NB4 (cell line): Measurements from ENCODE around the gene AGAP1.

Experiments
- DNase-seq: peaks from one replicate; pipeline ENCODE4 v3.0.0; 2010; ENCODE audit warnings: low read depth
- H3K4me3 ChIP-seq: one replicate; pipeline ENCODE4 v1.5.1; 2011; ENCODE audit warnings: mild to moderate bottlenecking, low read depth, low read length, moderate library complexity
- CTCF ChIP-seq: IDR thresholded peaks from one replicate; pipeline ENCODE4 v1.5.1; 2012; ENCODE audit warnings: low read depth, low read length
- MAX ChIP-seq: IDR thresholded peaks from 2 replicates; pipeline ENCODE4 v1.6.1; 2011; ENCODE audit warnings: low read depth, low read length
- MYC ChIP-seq: IDR thresholded peaks from 2 replicates; pipeline ENCODE4 v1.6.1; 2011; ENCODE audit warnings: low read depth, low read length
- POLR2A ChIP-seq: IDR thresholded peaks from 2 replicates; pipeline ENCODE4 v1.6.1; 2011; ENCODE audit warnings: mild to moderate bottlenecking; ENCODE audit not compliant: insufficient read length; ENCODE audit errors: extremely low read depth

The AGAP1 gene

GRCh38 chr2:235744161-235744560 is 250.3 kb downstream of the AGAP1 start:
- TF ChIP-seq MYC (no peak), POLR2A (no peak), CTCF (no peak)
- DNase-seq = no peak
- H3K4me3 ChIP-seq = no peak overlapping the region

GRCh38 chr2:235745597-235745996 is 251.8 kb downstream of the AGAP1 start:
- DNase-seq = no peak
- TF ChIP-seq MAX = no peak
- no peak for TF ChIP-seq POLR2A
- no peak for TF ChIP-seq MYC
- TF ChIP-seq CTCF = no peak
- H3K4me3 ChIP-seq = no peak overlapping the region

- peak; percentile 78 for DNase-seq
- TF ChIP-seq MYC (no peak), CTCF (peak; percentile 89), MAX (no peak), POLR2A (no peak)
- no peak overlapping the region for H3K4me3 ChIP-seq
Observed at GRCh38 chr2:235746257-235746934, 252.6 kb downstream of the AGAP1 start.

- no peak overlapping the region for H3K4me3 ChIP-seq
- TF ChIP-seq CTCF (no peak), MYC (no peak), MAX (no peak), POLR2A (no peak)
- no peak for DNase-seq
Observed at GRCh38 chr2:235747001-235747785, 253.3 kb downstream of the AGAP1 start.

- no peak for DNase-seq
- no peak overlapping the region for H3K4me3 ChIP-seq
Observed at GRCh38 chr2:235747786-235748091, 253.9 kb downstream of the AGAP1 start.

More at GRCh38 chr2:235747786-235748091, 253.9 kb downstream of the AGAP1 start:
- TF ChIP-seq MYC (no peak), MAX (no peak), POLR2A (no peak), CTCF (no peak)
